Adipose tissue (tissue), 3 donors: ENCODE measurements around the gene FAN1. TPM values are rescaled to one million over a fixed set of nuclear protein-coding genes. Genes with fewer than 3 reads are reported as not detected.
"Not testable (repeated sequence)": the region's sequence is repeated elsewhere in the genome, so short reads cannot be mapped to it uniquely, and the experiment has no call there.

Experiments used
- H3K27ac ChIP-seq: one replicate; pipeline ENCODE4 v1.5.1; 2013; ENCODE audit warnings: low read depth, low read length
- WGBS, 3 donors: extraction: QIAGEN DNeasy Blood & Tissue Kit; methylation state at CpG; one replicate each; pipeline ENCODE4 v1.1.7; 2013; 5-methylcytosine and 5-hydroxymethylcytosine counted together
- polyA plus RNA-seq, 3 donors: library from polyadenylated mRNA; stranded (reverse); fragments of 200-250 nt; gene quantifications; one replicate each; pipeline ENCODE4 v1.2.3, GENCODE V29; 2013
- donor health status: healthy with polysubstance abuse.
- donor health status: Bipolar disorder and iron deficiency.
- donor health status: healthy.

The FAN1 gene
- 1 to 10 TPM; 8.7 to 8.8 (median 8.7) TPM for polyA plus RNA-seq

DNA sequence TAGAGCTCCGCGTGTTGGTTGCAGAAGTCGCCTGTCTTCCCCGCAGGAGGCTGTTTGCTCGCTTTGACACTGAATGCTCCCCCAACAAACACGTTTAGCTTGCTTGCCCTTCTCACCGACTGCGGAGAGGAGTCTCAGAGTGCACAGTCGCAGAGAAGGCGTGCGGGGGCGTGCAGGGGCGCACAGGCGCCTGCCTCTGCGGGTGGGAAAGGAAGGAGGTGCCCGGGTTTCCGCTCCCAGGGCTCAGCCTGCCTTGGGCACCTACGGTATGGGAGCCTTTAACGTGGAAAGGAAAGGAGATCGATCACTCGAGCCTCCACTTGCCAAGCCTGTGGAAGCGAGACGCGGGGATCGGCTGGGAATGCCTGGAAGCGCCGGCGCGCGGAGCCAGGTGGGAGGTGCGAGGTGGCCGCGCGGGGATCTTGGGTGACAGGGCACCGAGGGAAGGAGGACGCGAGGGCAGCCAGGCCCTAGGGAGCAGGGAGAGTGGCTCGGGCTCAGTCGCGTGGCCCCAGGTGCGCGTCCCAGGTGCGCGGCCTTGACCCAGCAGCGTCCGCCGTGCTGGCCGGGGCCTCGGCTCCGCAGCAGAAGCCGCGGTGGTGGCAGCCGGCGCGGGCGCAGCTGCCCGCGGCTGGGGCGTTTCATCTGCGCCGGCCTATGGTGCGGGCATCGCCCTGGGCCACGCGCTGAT, at the start of gene FAN1:
Gene FAN1 (plus strand): TSS at position 419 of the 691 bp plus-strand sequence. CDS start 749 bp downstream, outside the sequence.
- no peak within 1 kb of the TSS for H3K27ac ChIP-seq
- WGBS, 3 donors: 0 to 1% (median 0%) methylated on average over 58 to 65 of the region's 65 CpGs

DNA sequence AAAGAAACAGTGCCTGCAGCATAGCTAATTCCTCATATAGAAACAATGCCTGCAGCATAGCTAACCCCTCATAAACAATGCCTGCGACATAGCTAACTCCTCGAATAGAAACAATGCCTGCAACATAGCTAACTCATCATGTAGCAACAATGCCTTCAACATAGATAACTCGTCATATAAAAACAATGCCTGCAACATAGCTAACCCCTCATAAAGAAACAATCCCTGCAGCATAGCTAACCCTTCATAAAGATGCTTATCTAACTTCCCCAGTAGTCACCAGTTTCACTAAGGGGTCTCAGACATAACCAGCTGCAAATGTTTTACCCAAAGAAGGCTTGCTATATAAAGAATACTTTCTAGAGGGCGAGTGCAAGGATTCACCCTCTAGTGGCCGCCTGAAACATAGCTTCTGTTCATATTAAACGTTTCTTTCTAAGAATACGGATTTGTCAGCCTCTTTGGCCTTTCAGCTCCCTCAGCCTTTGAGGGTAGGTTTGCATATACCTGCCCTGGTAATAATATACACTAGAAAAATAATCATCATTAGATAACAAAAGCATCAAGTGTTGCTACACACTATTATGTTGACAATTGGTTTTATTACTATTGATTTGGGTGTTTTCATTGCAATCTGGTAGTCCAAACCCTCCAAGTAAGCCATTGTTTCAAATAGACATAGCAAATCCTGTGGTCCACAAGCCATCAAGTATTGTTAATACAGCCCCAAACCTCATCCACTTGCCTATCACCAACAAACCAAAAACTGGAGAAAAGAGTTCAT, 44.4 kb upstream of the FAN1 start:
- H3K27ac ChIP-seq: no peak overlapping the region
- WGBS, 3 donors: 18 to 26% (median 24%) methylated on average over 7 of the region's 7 CpGs

DNA sequence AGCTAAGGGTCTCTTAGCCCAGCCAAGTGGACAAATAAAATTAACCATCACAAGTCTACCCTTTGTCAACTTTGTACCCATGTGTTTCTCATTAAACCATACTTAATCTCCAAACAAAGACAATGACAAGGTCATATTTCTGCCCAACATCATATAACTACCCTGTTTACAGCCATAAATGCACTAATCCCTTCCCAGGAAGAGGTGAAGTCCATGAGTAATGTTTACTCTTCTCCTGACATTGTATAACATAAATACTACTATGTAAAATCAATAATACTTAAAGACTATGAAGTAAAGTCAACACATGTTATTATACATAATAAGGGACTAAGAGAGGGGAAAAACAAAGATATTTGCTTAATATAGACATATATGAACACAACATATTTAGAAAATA, 38.5 kb upstream of the FAN1 start:
- H3K27ac ChIP-seq: no peak overlapping the region

DNA sequence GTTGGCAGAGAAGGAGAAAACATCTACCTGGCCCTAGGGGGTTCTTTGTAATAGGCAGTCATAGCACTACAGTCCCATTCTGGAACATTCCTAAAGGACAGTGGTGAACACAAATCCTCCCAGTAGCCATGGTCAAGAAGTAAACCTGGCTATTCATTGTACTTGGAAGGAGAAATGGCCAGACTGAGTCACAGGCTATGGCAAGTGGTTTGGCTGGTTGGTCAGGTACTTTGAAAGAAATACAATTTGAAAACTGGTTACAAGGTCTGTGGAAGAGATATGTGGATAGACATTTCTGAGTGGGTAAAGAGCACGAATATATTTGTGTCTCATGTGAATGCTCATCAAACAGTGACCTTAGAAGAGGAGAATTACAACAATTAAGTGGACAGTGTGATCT, 33.0 kb upstream of the FAN1 start:
- WGBS, 3 donors: 79 to 88% (median 81%) methylated on average over 1 of the region's 1 CpG
- H3K27ac ChIP-seq: no peak overlapping the region

DNA sequence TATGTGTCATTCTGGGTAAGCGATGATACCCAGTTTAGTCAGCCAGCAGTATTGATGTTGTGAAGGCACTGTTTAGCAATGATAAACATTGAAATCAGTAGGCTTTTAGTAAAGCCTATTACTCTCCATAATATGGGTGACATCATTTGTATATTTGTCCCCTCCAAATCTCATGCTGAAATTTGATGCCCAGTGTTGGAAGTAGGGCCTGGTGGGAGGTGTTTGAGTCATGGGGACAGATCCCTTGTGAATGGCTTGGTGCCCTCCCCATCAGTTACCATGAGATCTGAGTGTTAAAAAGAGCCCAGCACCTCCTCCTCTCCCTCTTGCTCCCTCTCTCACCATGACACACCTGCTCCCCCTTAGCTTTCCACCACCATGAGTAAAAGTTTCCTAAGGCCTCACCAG, 31.4 kb upstream of the FAN1 start:
- H3K27ac ChIP-seq: no peak overlapping the region
- 74 to 90% (median 81%) methylated on average over 1 of the region's 1 CpG for WGBS, 3 donors

DNA sequence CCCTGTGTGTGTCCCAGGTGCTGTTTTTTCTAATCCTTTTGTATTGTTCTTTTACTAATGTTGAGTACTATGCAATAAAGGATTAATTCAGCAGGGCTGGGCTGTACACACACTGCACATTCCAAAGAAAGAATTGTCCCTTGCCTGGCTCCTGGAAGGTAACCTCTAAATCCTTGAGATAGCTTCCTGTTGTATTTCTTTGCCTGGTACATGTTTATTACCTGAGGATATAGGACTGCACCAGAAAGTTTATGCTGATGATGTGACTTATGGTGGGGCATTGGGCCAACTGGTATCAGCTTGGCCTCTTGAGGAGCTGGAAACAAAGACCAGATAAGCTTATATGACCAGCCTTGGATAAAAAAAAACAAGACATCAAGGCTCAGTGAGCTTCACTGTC, 26.6 kb upstream of the FAN1 start:
- no peak overlapping the region for H3K27ac ChIP-seq

DNA sequence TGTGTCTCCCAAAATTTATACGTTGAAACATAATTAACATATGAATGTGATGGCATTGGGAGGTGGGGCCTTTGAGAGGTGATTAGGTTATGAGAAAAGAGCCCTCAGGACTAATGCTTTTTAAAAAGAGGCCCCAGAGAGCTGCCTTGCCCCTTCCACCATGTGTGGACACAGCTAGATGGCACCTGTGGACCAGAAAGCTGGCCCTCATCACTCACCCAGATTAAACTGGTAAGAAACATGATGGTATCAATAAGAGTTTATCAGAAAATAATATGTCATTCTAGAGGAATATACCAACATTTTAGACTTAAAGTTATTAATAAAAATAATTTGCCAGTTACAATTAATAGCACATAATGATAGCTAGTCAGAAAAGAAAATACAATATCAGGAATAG, 25.2 kb upstream of the FAN1 start:
- H3K27ac ChIP-seq: no peak overlapping the region
- WGBS, 3 donors: 68 to 73% (median 71%) methylated on average over 1 of the region's 1 CpG

DNA sequence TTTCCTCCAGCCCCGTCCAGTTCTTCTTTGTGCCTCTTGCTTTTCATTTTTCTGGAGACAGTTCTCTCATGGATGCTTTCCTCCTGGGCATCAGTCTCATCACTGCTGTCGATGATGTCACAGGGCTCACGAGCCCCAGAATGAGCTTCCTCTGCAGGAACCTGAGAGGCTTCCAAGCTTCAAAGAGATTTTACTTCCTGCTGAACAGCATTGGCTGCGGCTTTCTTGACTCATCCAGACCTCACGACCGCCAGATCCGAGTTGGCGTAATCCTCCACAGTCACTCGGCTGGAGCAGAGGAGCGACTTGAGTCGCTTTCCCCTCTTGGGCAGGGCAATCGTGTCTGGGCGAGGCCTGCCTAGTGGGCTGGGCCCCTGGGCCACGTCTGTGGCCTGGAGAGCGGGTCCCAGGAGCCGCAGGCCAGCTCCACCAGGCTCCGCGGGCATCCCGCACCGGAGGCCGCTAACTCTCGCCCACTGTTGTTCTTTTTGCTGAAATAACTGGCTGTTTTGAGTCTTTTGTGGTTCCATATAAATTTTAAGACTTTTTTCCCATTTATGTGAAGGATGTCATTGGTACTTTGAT, 20.8 kb upstream of the FAN1 start:
- no peak overlapping the region for H3K27ac ChIP-seq
- 85 to 88% (median 86%) methylated on average over 22 of the region's 22 CpGs for WGBS, 3 donors

DNA sequence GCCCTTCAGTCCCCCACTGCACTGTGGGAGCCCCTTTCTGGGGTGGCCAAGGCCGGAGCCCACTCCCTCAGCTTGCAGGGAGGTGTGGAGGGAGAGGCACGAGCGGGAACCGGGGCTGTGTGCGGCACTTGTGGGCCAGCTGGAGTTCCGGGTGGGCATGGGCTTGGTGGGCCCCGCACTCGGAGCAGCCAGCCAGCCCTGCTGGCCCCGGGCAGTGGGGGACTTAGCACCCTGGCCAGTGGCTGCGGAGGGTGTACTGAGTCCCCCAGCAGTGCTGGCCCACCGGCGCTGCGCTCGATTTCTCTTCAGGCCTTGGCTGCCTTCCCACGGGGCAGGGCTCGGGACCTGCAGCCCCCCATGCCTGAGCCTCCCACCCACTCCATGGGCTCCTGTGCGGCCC, 20.0 kb upstream of the FAN1 start:
- 92 to 97% (median 94%) methylated on average over 10 to 17 of the region's 17 CpGs for WGBS, 3 donors
- not testable (repeated sequence) for H3K27ac ChIP-seq

DNA sequence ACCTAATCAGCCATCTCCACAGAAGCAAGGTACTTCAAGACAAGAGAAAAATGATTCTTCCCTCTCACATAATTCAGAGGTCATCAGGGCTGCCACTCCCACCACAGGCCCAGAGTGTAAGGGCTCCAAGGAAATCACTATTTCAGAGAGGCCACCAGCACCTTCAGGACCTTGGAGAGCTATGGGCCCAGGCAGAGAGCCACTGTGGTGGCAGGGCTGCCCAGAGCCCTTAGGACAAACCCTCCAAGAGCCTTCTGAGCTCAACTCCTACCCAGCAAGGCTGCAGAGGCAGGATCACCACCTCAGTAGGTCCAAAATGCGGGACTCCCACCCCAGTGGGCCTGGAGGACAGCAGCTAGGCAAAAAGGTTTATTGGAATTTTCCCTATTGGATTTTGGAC, 17.9 kb upstream of the FAN1 start:
- no peak overlapping the region for H3K27ac ChIP-seq
- 80 to 100% (median 83%) methylated on average over 1 of the region's 1 CpG for WGBS, 3 donors

DNA sequence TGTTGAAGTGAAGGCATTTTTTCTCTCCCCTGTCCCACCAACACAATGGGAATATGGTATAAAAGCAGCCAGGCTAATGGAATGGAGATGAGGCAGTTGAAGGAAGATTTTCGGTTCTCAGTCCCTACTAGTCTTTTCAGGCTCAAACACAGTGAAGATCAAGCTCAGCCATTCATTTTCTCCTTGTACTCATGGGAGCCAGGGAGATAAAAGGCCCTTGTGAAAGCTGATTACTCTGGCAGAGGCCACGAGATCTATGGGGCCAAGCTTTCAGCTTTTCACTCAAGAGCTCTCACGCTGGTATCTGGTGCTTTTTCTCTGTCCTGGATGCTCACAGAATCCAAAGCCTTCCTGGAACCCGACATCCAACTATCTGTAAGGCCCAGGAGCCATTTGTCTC, 14.5 kb upstream of the FAN1 start:
- WGBS, 3 donors: 73 to 77% (median 76%) methylated on average over 4 of the region's 4 CpGs
- no peak overlapping the region for H3K27ac ChIP-seq

DNA sequence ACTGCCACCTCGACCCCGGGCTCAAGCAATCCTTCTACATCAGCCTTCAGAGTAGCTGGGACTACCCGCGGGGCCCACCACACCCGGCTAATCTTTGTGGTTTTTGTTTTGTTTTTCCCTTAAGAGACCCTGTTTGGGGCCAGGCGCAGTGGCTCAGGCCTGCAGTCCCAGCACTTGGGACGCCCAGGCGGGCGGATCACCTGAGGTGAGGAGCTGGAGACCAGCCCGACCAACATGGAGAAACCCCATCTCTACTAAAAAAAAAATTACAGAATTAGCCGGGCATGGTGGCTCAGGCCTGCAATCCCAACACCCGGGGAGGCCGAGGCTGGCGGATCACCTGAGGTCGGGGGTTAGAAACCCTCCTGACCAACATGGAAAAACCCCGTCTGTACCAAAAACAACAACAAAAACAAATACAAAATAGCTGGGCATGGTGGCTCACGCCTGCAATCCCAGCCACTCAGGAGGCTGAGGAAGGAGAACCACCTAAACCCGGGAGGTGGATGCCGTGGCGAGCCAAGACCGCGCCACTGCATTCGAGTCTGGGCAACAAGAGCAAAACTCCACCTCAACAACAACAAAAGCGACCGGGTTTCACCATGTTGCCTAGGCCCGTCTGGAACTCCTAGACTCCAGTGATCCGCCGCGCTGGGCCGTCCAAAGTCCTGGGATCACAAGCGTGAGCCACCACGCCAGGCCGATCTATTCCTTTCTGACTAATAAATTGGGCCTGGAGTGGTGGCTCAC, 8.1 kb upstream of the FAN1 start:
- no peak overlapping the region for H3K27ac ChIP-seq
- 92 to 94% (median 94%) methylated on average over 33 of the region's 33 CpGs for WGBS, 3 donors

DNA sequence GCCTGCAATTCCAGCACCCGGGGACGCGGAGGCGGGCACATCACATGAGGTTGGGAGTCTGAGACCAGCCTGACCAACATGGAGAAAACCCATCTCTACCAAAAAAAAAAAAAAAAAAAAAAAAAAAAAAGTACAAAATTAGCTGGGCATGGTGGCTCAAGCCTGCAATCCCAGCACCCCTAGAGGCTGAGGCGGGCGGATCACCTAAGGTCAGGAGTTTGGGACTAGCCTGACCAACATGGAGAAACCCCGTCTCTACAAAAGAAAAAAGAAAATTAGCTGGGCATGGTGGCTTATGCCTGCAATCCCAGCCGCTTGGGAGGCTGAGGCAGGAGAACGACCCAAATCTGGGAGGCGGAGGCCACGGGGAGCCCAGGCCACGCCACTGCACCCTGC, 7.5 kb upstream of the FAN1 start:
- no peak overlapping the region for H3K27ac ChIP-seq
- WGBS, 3 donors: 86 to 89% (median 88%) methylated on average over 11 to 12 of the region's 12 CpGs

DNA sequence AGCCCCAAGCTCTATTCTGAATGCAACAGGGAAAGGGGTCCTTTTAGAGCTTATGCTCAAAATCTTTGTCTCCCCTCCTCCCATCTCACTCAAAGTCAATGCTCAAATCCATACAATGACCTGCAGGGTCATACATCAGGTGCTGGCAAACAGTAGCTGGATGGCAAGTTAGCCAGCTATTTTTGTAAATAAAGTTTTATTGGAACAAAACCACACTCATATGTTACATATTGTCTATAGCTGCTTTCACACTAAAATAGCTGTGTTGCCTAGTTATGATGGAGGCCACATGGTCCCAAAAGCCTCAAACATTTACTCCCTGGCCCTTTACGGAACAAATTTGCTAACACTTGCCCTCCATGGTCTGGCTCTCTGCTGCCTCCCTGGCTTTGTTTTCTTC, 1.8 kb upstream of the FAN1 start:
- 94 to 100% (median 96%) methylated on average over 1 of the region's 1 CpG for WGBS, 3 donors
- no peak overlapping the region for H3K27ac ChIP-seq

DNA sequence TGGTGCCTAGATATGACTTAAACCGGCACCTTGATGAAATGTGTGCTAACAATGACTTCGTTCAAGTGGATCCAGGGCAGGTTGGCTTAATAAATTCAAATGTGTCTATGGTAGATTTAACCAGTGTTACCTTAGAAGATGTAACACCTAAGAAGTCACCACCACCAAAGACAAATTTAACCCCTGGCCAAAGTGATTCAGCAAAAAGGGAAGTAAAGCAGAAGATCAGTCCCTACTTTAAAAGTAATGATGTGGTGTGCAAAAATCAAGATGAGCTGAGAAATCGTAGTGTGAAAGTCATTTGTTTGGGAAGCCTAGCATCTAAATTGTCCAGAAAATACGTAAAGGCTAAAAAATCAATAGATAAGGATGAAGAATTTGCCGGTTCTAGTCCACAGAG, 1.1 kb downstream of the FAN1 start:
- no peak overlapping the region for H3K27ac ChIP-seq
- 72 to 94% (median 93%) methylated on average over 5 of the region's 5 CpGs for WGBS, 3 donors

DNA sequence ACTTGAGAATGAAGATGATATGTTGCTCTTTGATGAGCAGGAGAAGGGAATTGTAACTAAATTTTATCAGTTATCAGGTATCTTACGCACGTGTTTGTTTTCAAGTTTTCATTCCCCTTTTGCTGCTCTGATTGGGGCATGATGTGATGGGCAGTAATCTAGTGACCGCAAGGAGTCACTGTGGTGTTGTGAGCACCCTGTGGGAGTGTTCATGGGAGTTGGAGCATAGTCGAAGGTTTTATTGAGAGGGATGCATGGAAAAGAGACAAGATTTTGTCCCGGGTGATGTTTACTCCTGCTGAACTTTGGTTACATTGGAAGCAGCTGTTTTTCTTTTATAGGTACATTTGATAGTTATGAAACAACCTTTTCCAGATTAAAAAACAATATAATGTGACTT, 2.1 kb downstream of the FAN1 start:
- no peak overlapping the region for H3K27ac ChIP-seq
- 81 to 84% (median 82%) methylated on average over 5 of the region's 5 CpGs for WGBS, 3 donors

DNA sequence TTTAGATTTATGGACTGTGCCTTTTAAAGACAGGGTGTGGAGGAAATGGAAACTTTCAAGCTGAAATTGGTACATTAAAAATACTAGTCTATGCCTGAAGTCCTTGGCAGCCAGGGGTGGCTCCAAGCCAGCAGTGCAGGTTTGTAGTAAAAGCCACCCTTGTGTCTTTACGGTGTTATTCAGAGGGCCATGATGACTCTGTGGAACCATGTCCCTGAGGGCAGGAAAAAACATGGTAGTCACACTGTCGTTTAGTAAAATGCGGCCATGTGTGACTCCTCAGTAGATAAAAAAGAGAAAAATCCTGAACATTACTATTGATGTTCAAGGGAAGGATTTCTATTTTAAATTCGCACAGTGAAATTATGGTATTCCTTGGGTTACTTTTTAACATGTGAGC, 2.7 kb downstream of the FAN1 start:
- no peak overlapping the region for H3K27ac ChIP-seq
- 70 to 82% (median 80%) methylated on average over 4 of the region's 4 CpGs for WGBS, 3 donors

DNA sequence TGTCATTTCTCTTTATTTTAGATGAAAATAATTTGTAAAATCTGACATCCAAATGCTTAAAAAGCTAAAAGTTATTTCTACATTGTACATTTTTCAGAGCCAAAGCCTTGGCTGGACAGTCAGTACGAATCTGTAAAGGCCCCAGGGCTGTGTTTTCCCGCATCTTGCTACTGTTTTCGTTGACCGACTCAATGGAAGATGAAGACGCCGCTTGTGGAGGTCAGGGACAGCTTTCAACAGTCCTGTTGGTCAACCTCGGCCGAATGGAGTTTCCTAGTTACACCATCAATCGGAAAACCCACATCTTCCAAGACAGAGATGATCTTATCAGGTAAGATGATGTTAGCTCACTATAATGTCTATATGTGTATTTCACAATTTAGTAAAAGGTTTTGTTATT, 10.0 kb downstream of the FAN1 start:
- 95 to 99% (median 98%) methylated on average over 9 of the region's 9 CpGs for WGBS, 3 donors
- H3K27ac ChIP-seq: no peak overlapping the region

DNA sequence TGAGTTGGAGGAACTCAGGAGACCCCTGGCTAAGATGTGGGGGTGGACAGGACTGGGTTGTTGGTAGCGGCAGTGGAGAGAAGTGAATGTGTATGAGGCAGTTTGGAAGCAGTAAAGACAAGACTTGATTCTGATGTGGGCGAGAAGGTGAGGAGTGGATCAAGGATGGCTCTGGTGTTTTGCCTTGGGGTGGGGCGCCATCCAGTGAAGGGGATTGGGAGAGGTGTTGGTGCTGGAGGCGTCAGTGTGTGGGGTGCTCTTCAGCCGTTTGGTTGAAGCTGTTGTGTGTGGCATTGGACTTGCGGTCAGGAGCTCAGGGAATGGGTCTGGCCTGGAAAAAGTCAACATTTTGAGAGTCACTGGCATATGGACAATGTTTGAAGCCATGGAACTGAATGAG, 13.3 kb downstream of the FAN1 start:
- no peak overlapping the region for H3K27ac ChIP-seq
- 78 to 94% (median 93%) methylated on average over 6 of the region's 6 CpGs for WGBS, 3 donors
